Cerebellar nuclear complex (tissue), 1 donor: Measurements from ENCODE around the gene WASL.
"Not testable (repeated sequence)": the region's sequence is repeated elsewhere in the genome, so short reads cannot be mapped to it uniquely, and the experiment has no call there.

Source experiments
- DNase-seq, 2 experiments: peaks; one replicate each; lab custom pipeline; 2025; lab: John Stamatoyannopoulos, UW

The WASL gene

GRCh38 chr7:123734498-123734897 lies 14.3 kb downstream of the WASL start:
- DNase-seq, result no peak

GRCh38 chr7:123732413-123733091 lies 16.3 kb downstream of the WASL start:
- no peak for DNase-seq

GRCh38 chr7:123729218-123729578 lies 19.6 kb downstream of the WASL start:
- no peak for DNase-seq

GRCh38 chr7:123727071-123727837 lies 21.5 kb downstream of the WASL start:
- DNase-seq, result no peak

- DNase-seq, result no peak
Observed at GRCh38 chr7:123725586-123726171, 23.1 kb downstream of the WASL start.

GRCh38 chr7:123724817-123725253 lies 24.0 kb downstream of the WASL start:
- no peak for DNase-seq

GRCh38 chr7:123723913-123724312 lies 24.9 kb downstream of the WASL start:
- DNase-seq, result no peak

- DNase-seq, result not testable (repeated sequence)
Observed at GRCh38 chr7:123720527-123720926, 28.3 kb downstream of the WASL start.

- DNase-seq, result no peak
Observed at GRCh38 chr7:123719197-123719721, 29.5 kb downstream of the WASL start.

GRCh38 chr7:123718773-123719172 lies 30.0 kb downstream of the WASL start:
- no peak for DNase-seq

GRCh38 chr7:123717689-123718088 lies 31.1 kb downstream of the WASL start:
- DNase-seq, result no peak

- DNase-seq, result no peak
Observed at GRCh38 chr7:123716877-123717276, 31.9 kb downstream of the WASL start.

- DNase-seq, result no peak
Observed at GRCh38 chr7:123715799-123716198, 33.0 kb downstream of the WASL start.

- DNase-seq, result no peak
Observed at GRCh38 chr7:123715198-123715597, 33.6 kb downstream of the WASL start.

GRCh38 chr7:123714296-123715080 lies 34.3 kb downstream of the WASL start:
- no peak for DNase-seq

- DNase-seq, result no peak
Observed at GRCh38 chr7:123712619-123713018, 36.2 kb downstream of the WASL start.

- no peak for DNase-seq
Observed at GRCh38 chr7:123711832-123712293, 36.9 kb downstream of the WASL start.

- DNase-seq, result no peak
Observed at GRCh38 chr7:123710683-123711082, 38.1 kb downstream of the WASL start.

- DNase-seq, result no peak
Observed at GRCh38 chr7:123709525-123709924, 39.3 kb downstream of the WASL start.

- no peak for DNase-seq
Observed at GRCh38 chr7:123705211-123705901, 43.4 kb downstream of the WASL start.

GRCh38 chr7:123695944-123696677 lies 52.7 kb downstream of the WASL start:
- DNase-seq, result no peak
